HL-60 (cell line): ENCODE measurements around the gene IGF2BP3.

Experiments used
- CTCF ChIP-seq: IDR thresholded peaks from one replicate; pipeline ENCODE4 v1.5.1; 2011; ENCODE audit warnings: low read length, control low read depth, inconsistent platforms; ENCODE audit not compliant: insufficient read depth
- GABPA ChIP-seq: IDR thresholded peaks from 2 replicates; pipeline ENCODE4 v1.6.1; 2012; ENCODE audit warnings: low read depth
- POLR2AphosphoS5 ChIP-seq: IDR thresholded peaks from 2 replicates; pipeline ENCODE4 v1.6.1; 2012; ENCODE audit warnings: low read depth
- SPI1 ChIP-seq: IDR thresholded peaks from 2 replicates; pipeline ENCODE4 v1.6.1; 2012; ENCODE audit warnings: low read depth, mild to moderate bottlenecking, borderline replicate concordance
- TF ChIP-seq, protein P1 (sequence below): IDR thresholded peaks from 2 replicates; pipeline ENCODE4 v1.6.1; 2012; ENCODE audit warnings: low read depth; ENCODE audit not compliant: insufficient replicate concordance

GRCh38 chr7:23335136-23335535 lies 135.2 kb downstream of the IGF2BP3 start:
- no peak for TF ChIP-seq CTCF
- TF ChIP-seq GABPA: no peak
- no peak for TF ChIP-seq POLR2AphosphoS5
- TF ChIP-seq, protein P1, sequence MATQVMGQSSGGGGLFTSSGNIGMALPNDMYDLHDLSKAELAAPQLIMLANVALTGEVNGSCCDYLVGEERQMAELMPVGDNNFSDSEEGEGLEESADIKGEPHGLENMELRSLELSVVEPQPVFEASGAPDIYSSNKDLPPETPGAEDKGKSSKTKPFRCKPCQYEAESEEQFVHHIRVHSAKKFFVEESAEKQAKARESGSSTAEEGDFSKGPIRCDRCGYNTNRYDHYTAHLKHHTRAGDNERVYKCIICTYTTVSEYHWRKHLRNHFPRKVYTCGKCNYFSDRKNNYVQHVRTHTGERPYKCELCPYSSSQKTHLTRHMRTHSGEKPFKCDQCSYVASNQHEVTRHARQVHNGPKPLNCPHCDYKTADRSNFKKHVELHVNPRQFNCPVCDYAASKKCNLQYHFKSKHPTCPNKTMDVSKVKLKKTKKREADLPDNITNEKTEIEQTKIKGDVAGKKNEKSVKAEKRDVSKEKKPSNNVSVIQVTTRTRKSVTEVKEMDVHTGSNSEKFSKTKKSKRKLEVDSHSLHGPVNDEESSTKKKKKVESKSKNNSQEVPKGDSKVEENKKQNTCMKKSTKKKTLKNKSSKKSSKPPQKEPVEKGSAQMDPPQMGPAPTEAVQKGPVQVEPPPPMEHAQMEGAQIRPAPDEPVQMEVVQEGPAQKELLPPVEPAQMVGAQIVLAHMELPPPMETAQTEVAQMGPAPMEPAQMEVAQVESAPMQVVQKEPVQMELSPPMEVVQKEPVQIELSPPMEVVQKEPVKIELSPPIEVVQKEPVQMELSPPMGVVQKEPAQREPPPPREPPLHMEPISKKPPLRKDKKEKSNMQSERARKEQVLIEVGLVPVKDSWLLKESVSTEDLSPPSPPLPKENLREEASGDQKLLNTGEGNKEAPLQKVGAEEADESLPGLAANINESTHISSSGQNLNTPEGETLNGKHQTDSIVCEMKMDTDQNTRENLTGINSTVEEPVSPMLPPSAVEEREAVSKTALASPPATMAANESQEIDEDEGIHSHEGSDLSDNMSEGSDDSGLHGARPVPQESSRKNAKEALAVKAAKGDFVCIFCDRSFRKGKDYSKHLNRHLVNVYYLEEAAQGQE: no peak
- no peak for TF ChIP-seq SPI1
